Measurements from ENCODE around the gene SEMA3C. TPM values are rescaled to one million over a fixed set of nuclear protein-coding genes. Genes with fewer than 3 reads are reported as not detected.

Gene SEMA3C
- total RNA-seq, 2 experiments from 2014 or later = 0.08 TPM

GRCh38 chr7:80937336-80937735, 18.5 kb upstream of the SEMA3C start:
- no peak for ATAC-seq (ENCODE audit: poor library complexity)
- ChIA-PET CTCF (no interaction called here), POLR2A (no interaction called here)
- H3K4me3 ChIP-seq (ENCODE audit: low read length) = no peak overlapping the region
- no peaks in the 10 kb centered on the region for H3K9me3 Mint-ChIP-seq
- no peaks in the 10 kb centered on the region for H3K27me3 ChIP-seq (ENCODE audit: control insufficient read depth in 1 of 2, insufficient read depth in 2 of 2, low read length in 2 of 2)
- peaks cover 0 to 22% of the 10 kb centered on the region in 2 experiments for H3K9me3 ChIP-seq (ENCODE audit: control insufficient read depth in 1 of 2, insufficient read depth in 1 of 2, low read length in 2 of 2)
- no peaks in the 10 kb centered on the region for H3K4me1 ChIP-seq (ENCODE audit: insufficient read depth, low read length)
- intact Hi-C loops (cut with DNase I, micrococcal nuclease) = no loop called here
- H3K36me3 Mint-ChIP-seq (ENCODE audit: low read depth) = no peaks in the 10 kb centered on the region
- H3K27me3 Mint-ChIP-seq = no peaks in the 10 kb centered on the region
- H3K4me1 Mint-ChIP-seq (ENCODE audit: low read depth) = no peaks in the 10 kb centered on the region
- H3K4me3 Mint-ChIP-seq = no peak overlapping the region
- H3K36me3 ChIP-seq (ENCODE audit: insufficient read depth, low read length) = no peaks in the 10 kb centered on the region
- DNase-seq = no peak
- no peak for TF ChIP-seq CTCF (IDR thresholded peaks at IDR 0.05)
- no peak overlapping the region for H3K27ac Mint-ChIP-seq
- no peak overlapping the region for H3K27ac ChIP-seq (ENCODE audit: low read depth in 1 of 2, low read length in 2 of 2)

- intact Hi-C loops (cut with DNase I, micrococcal nuclease) = no loop called here
- Mint-ChIP-seq H3K36me3 (ENCODE audit: low read depth) (no peaks in the 10 kb centered on the region), H3K27me3 (no peaks in the 10 kb centered on the region), H3K9me3 (no peaks in the 10 kb centered on the region), H3K4me3 (no peak overlapping the region), H3K4me1 (ENCODE audit: low read depth) (no peaks in the 10 kb centered on the region), H3K27ac (no peak overlapping the region)
- TF ChIP-seq CTCF (IDR thresholded peaks at IDR 0.05) = no peak
- H3K4me1 ChIP-seq (ENCODE audit: insufficient read depth, low read length) = no peaks in the 10 kb centered on the region
- H3K27me3 ChIP-seq (ENCODE audit: control insufficient read depth in 1 of 2, insufficient read depth in 2 of 2, low read length in 2 of 2) = no peaks in the 10 kb centered on the region
- H3K36me3 ChIP-seq (ENCODE audit: insufficient read depth, low read length) = no peaks in the 10 kb centered on the region
- H3K4me3 ChIP-seq (ENCODE audit: low read length) = no peak overlapping the region
- no peak overlapping the region for H3K27ac ChIP-seq (ENCODE audit: low read depth in 1 of 2, low read length in 2 of 2)
- ATAC-seq (ENCODE audit: poor library complexity) (no peak), DNase-seq (no peak)
- H3K9me3 ChIP-seq (ENCODE audit: control insufficient read depth in 1 of 2, insufficient read depth in 1 of 2, low read length in 2 of 2) = peaks cover 0 to 26% of the 10 kb centered on the region in 2 experiments
- ChIA-PET POLR2A (no interaction called here), CTCF (no interaction called here)
Observed at GRCh38 chr7:80935991-80936780, 17.3 kb upstream of the SEMA3C start.

DNA sequence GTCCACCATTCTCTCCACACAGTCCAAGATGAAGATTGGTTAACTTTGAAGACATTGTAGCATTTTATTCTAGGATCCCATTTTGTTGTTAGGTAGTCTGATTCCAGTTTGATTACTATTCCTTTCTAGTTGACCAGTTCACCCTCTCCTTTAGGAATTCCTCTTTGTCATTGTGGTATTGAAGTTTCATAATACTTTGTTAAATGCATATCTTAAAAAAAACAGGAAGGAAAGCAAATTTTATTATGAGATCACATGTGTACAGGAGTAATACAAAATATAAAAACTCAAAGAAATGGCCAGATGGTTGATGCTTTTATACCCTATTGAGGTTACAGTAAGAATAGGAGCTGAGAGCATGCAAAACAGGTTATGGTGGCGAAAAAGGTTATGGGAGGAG, 15.5 kb upstream of the SEMA3C start:
- no peak for DNase-seq
- H3K27me3 ChIP-seq (ENCODE audit: control insufficient read depth in 1 of 2, insufficient read depth in 2 of 2, low read length in 2 of 2) = no peaks in the 10 kb centered on the region
- POLR2A ChIA-PET = interaction anchor here (0.7 kb wide), 1 partner anchor 187 kb away, joined by 3 read pairs; no protein-coding TSS in a partner anchor
- Mint-ChIP-seq H3K36me3 (ENCODE audit: low read depth) (no peaks in the 10 kb centered on the region), H3K4me1 (ENCODE audit: low read depth) (no peaks in the 10 kb centered on the region), H3K4me3 (no peak overlapping the region), H3K9me3 (no peaks in the 10 kb centered on the region), H3K27me3 (no peaks in the 10 kb centered on the region), H3K27ac (no peak overlapping the region)
- H3K36me3 ChIP-seq (ENCODE audit: insufficient read depth, low read length) = no peaks in the 10 kb centered on the region
- TF ChIP-seq CTCF (IDR thresholded peaks at IDR 0.05) = no peak
- no peaks in the 10 kb centered on the region for H3K4me1 ChIP-seq (ENCODE audit: insufficient read depth, low read length)
- no peak for ATAC-seq (ENCODE audit: poor library complexity)
- peaks cover 0 to 19% of the 10 kb centered on the region in 2 experiments for H3K9me3 ChIP-seq (ENCODE audit: control insufficient read depth in 1 of 2, insufficient read depth in 1 of 2, low read length in 2 of 2)
- no peak overlapping the region for H3K4me3 ChIP-seq (ENCODE audit: low read length)
- intact Hi-C loops (cut with DNase I, micrococcal nuclease) = no loop called here
- H3K27ac ChIP-seq (ENCODE audit: low read depth in 1 of 2, low read length in 2 of 2) = no peak overlapping the region
- CTCF ChIA-PET = no interaction called here

Data from CD4-positive, alpha-beta T cell (primary cell).